HCT116 (cell line): ENCODE measurements around the gene DNAJC8. TPM values are rescaled to one million over a fixed set of nuclear protein-coding genes. Genes with fewer than 3 reads are reported as not detected.

ENCODE experiments used
- ATAC-seq: fragments of 200-7000 bp; cut with Tn5 transposase; 2 replicates; pipeline ENCODE4 v1.9.1; 2020; ENCODE audit warnings: mild to moderate bottlenecking, moderate library complexity
- BruUV-seq: library from RNA; stranded (reverse); fragments of 400-500 nt; replicated peaks from 2 replicates; lab custom pipeline; 2021; lab: Mats Ljungman, UMichigan
- CTCF ChIA-PET: fragments of 300-600 bp; sonication (Branson Sonifier 250); formaldehyde crosslinking; loops from one replicate; lab custom pipeline; 2021; ENCODE audit warnings: antibody characterized with exemption; lab: Charles Lee
- POLR2A ChIA-PET: fragments of 300-600, 350-600 bp; sonication (Branson Sonifier 250); formaldehyde crosslinking; loops from one replicate; lab custom pipeline; 2021; ENCODE audit warnings: antibody characterized with exemption; lab: Charles Lee
- RAD21 ChIA-PET, 2 experiments: fragments of 300-600 bp; sonication (Branson Sonifier 250); formaldehyde crosslinking; loops; one replicate each; lab custom pipeline; 2023; ENCODE audit warnings: low total read pairs in 2 of 2; ENCODE audit not compliant: uncharacterized antibody in 2 of 2, unreplicated experiment in 2 of 2, low non-redundant PET in 1 of 2; lab: Charles Lee
- DNase-seq: peaks from one replicate; pipeline ENCODE4 v3.0.0-alpha.2; 2010; ENCODE audit warnings: low read depth, low spot score
- H2AFZ ChIP-seq: fragments of 200-600 bp; shearing (Covaris generic), sonication (generic); 2 replicates; pipeline ENCODE4 v1.6.1; 2017; ENCODE audit warnings: low read depth, mixed run types, mixed read lengths, antibody characterized with exemption, low read length; ENCODE audit not compliant: poor library complexity, severe bottlenecking
- H3K27ac ChIP-seq: 2 replicates; pipeline ENCODE4 v1.5.1; 2012; ENCODE audit warnings: low read depth, low read length
- H3K27me3 ChIP-seq: fragments of 200-600 bp; sonication (generic); 2 replicates; pipeline ENCODE4 v1.6.1; 2016; ENCODE audit warnings: mixed run types, low read length, mixed read lengths; ENCODE audit not compliant: insufficient read depth
- H3K36me3 ChIP-seq, 2 experiments: fragments of 200-500 bp in 1 of 2; fragments of 200-600 bp in 1 of 2; sonication (Bioruptor generic) in 1 of 2; sonication (generic) in 1 of 2; 2 replicates each; pipeline versions ENCODE4 v1.5.1 to v1.6.1; 2014 to 2016; ENCODE audit warnings: low read length in 2 of 2, inconsistent platforms in 1 of 2, mixed read lengths in 1 of 2, mixed run types in 1 of 2; ENCODE audit not compliant: insufficient read depth in 2 of 2, control insufficient read depth in 1 of 2
- H3K4me1 ChIP-seq, 2 experiments: fragments of 200-600 bp in 1 of 2; sonication (generic) in 1 of 2; 2 replicates each; pipeline versions ENCODE4 v1.5.1 to v1.6.1; 2012 to 2017; ENCODE audit warnings: low read length in 2 of 2, inconsistent platforms in 1 of 2, mild to moderate bottlenecking in 1 of 2, mixed read lengths in 1 of 2, mixed run types in 1 of 2, moderate library complexity in 1 of 2; ENCODE audit not compliant: insufficient read depth in 2 of 2, control insufficient read depth in 1 of 2
- H3K4me2 ChIP-seq: fragments of 200-600 bp; sonication (generic); 2 replicates; pipeline ENCODE4 v1.6.1; 2017; ENCODE audit warnings: mixed run types, low read length, mixed read lengths
- H3K4me3 ChIP-seq, 2 experiments: fragments of 200-600 bp in 1 of 2; sonication (generic) in 1 of 2; replicated peaks in 1 of 2; 2 replicates each; pipeline ENCODE4 v1.5.1; 2011 to 2016; ENCODE audit warnings: low read length in 2 of 2, control low read depth in 1 of 2, low read depth in 1 of 2, mild to moderate bottlenecking in 1 of 2, mixed read lengths in 1 of 2, mixed run types in 1 of 2
- H3K79me2 ChIP-seq: fragments of 200-600 bp; sonication (generic); 2 replicates; pipeline ENCODE4 v1.6.1; 2017; ENCODE audit warnings: mild to moderate bottlenecking, mixed run types, low read length, moderate library complexity, mixed read lengths; ENCODE audit not compliant: insufficient read depth
- H3K9ac ChIP-seq: fragments of 200-600 bp; sonication (generic); 2 replicates; pipeline ENCODE4 v1.6.1; 2016; ENCODE audit warnings: low read length, mixed read lengths
- H3K9me2 ChIP-seq: fragments of 200-600 bp; sonication (generic), shearing (Covaris generic); 2 replicates; pipeline ENCODE4 v1.6.1; 2017; ENCODE audit warnings: mixed run types, mild to moderate bottlenecking, moderate library complexity; ENCODE audit not compliant: insufficient read depth
- H3K9me3 ChIP-seq, 2 experiments: fragments of 200-500 bp in 1 of 2; fragments of 200-600 bp in 1 of 2; sonication (Bioruptor generic) in 1 of 2; sonication (generic) in 1 of 2; 2 replicates each; pipeline ENCODE4 v1.6.1; 2014 to 2017; ENCODE audit warnings: low read length in 2 of 2, mixed read lengths in 2 of 2, inconsistent platforms in 1 of 2, low read depth in 1 of 2, mild to moderate bottlenecking in 1 of 2, mixed run types in 1 of 2, moderate library complexity in 1 of 2; ENCODE audit not compliant: control insufficient read depth in 1 of 2, insufficient read depth in 1 of 2
- H4K20me1 ChIP-seq: fragments of 200-600 bp; sonication (generic), shearing (Covaris generic); 2 replicates; pipeline ENCODE4 v1.6.1; 2017; ENCODE audit warnings: mixed run types, mild to moderate bottlenecking, moderate library complexity; ENCODE audit not compliant: insufficient read depth
- CEBPB ChIP-seq: IDR thresholded peaks from 2 replicates; pipeline ENCODE4 v1.6.1; 2012; ENCODE audit warnings: low read depth
- EGR1 ChIP-seq: IDR thresholded peaks from 2 replicates; pipeline ENCODE4 v1.6.1; 2012; ENCODE audit warnings: low read depth
- ELF1 ChIP-seq: IDR thresholded peaks from 2 replicates; pipeline ENCODE4 v1.6.1; 2012; ENCODE audit warnings: low read depth, borderline replicate concordance
- EZH2 ChIP-seq: fragments of 200-600 bp; sonication (generic); IDR thresholded peaks from 2 replicates; pipeline ENCODE4 v1.6.1; 2017; ENCODE audit warnings: antibody characterized with exemption, mixed run types
- FOSL1 ChIP-seq: IDR thresholded peaks from 2 replicates; pipeline ENCODE4 v1.6.1; 2012; ENCODE audit warnings: low read depth
- JUND ChIP-seq: IDR thresholded peaks from 2 replicates; pipeline ENCODE4 v1.6.1; 2012
- POLR2A ChIP-seq: IDR thresholded peaks from 2 replicates; pipeline ENCODE4 v1.7.0; 2011; ENCODE audit warnings: borderline replicate concordance; ENCODE audit not compliant: insufficient read depth, insufficient read length; ENCODE audit errors: extremely low read depth
- POLR2AphosphoS5 ChIP-seq: IDR thresholded peaks from 2 replicates; pipeline ENCODE4 v1.6.1; 2011; ENCODE audit warnings: mild to moderate bottlenecking, low read depth, low read length, moderate library complexity
- RAD21 ChIP-seq: IDR thresholded peaks from 2 replicates; pipeline ENCODE4 v1.6.1; 2012; ENCODE audit warnings: low read depth, mild to moderate bottlenecking
- SIN3A ChIP-seq: IDR thresholded peaks from 2 replicates; pipeline ENCODE4 v1.6.1; 2012; ENCODE audit warnings: low read depth
- SRF ChIP-seq: IDR thresholded peaks from 2 replicates; pipeline ENCODE4 v1.6.1; 2012; ENCODE audit warnings: low read depth
- ZFX ChIP-seq: fragments of 450-650 bp; IDR thresholded peaks from 2 replicates; pipeline ENCODE4 v1.6.1; 2017
- ZNF274 ChIP-seq: fragments of 200-500 bp; sonication (Bioruptor generic); IDR thresholded peaks from 2 replicates; pipeline ENCODE4 v1.6.1; 2014; ENCODE audit warnings: mild to moderate bottlenecking, low read depth, low read length, inconsistent platforms
- intact Hi-C: fragments of 100-400 bp; cut with micrococcal nuclease; formaldehyde crosslinking; loops from 2 replicates; pipeline ENCODE4 v1.10.0; 2022
- total RNA-seq: library from RNA; stranded (reverse); gene quantifications from one replicate; pipeline ENCODE4 v1.2.1, GENCODE V29; 2021; ENCODE audit not compliant: unreplicated experiment
- TF ChIP-seq, protein P1 (sequence below): IDR thresholded peaks from 2 replicates; pipeline ENCODE4 v1.6.1; 2012
- TF ChIP-seq, protein P2 (sequence below), 3 experiments: fragments of 200-600 bp in 1 of 3; sonication (generic) in 1 of 3; IDR thresholded peaks in 2 of 3; conservative IDR thresholded peaks in 1 of 3; 2 replicates each; pipeline ENCODE4 v1.5.1; 2012 to 2017; ENCODE audit warnings: low read depth in 2 of 3, low read length in 2 of 3, antibody characterized with exemption in 1 of 3, borderline replicate concordance in 1 of 3, control low read depth in 1 of 3, mild to moderate bottlenecking in 1 of 3, mixed read lengths in 1 of 3, mixed run types in 1 of 3, moderate library complexity in 1 of 3; ENCODE audit not compliant: insufficient read depth in 1 of 3
- TF ChIP-seq, protein P3 (sequence below): IDR thresholded peaks from 2 replicates; pipeline ENCODE4 v1.6.1; 2012
- TF ChIP-seq, protein P4 (sequence below): IDR thresholded peaks from 2 replicates; pipeline ENCODE4 v1.6.1; 2011; ENCODE audit warnings: mild to moderate bottlenecking, low read length, moderate library complexity; ENCODE audit not compliant: insufficient replicate concordance; ENCODE audit errors: extremely low read depth

The DNAJC8 gene
- total RNA-seq, 1 experiment from 2014 or later = 102 TPM

DNA sequence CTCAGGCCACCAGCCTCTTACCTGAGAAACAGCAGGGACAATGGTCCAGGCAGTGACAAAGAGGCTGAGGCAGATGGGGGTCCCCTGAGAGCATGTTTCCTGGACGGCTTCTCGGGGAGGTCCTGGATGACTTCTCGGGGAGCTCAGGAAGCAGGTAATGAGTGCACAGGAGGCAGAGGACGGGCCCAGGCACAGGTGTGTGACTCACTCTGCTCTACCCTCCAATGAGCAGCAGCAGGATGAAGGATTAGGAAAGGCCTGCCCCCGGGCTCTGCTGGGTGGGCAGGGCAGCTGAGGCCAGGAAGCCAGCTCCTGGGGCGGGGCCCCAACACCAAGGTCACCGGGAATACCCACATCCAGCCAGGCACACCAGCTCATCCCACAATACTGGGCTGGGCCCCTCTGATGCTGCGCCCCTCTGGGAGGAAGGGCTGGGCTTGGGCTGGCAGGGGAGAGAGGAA, 39.1 kb downstream of the DNAJC8 start:
- no TSS peak for BruUV-seq
- no peak overlapping the region for H3K9ac ChIP-seq
- no peaks in the 10 kb centered on the region for H4K20me1 ChIP-seq
- TF ChIP-seq ZNF274 (no peak), FOSL1 (0 out of 2 replicates have a peak, but pooled peaks have one; percentile 8), POLR2AphosphoS5 (peak; percentile 54)
- peaks cover 19 to 41% of the 10 kb centered on the region in 2 experiments for H3K4me1 ChIP-seq
- no peak overlapping the region for H3K27ac ChIP-seq
- ChIA-PET CTCF (interaction anchor here (2.0 kb wide), 1 partner anchor 102 kb away, joined by 5 read pairs; no protein-coding TSS in a partner anchor), POLR2A (interaction anchor here (1.3 kb wide), 1 partner anchor 102 kb away, joined by 5 read pairs; no protein-coding TSS in a partner anchor), RAD21 (no interaction called here)
- no peaks in the 10 kb centered on the region for H3K9me3 ChIP-seq
- H3K4me2 ChIP-seq = peak overlapping the region; percentile 54
- H3K79me2 ChIP-seq = no peaks in the 10 kb centered on the region
- H3K4me3 ChIP-seq = no peak overlapping the region
- H3K9me2 ChIP-seq = no peaks in the 10 kb centered on the region
- peaks cover 3 to 7% of the 10 kb centered on the region in 2 experiments; a peak in 2 of 4 replicates for H3K36me3 ChIP-seq
- ATAC-seq (peak; percentile 82), DNase-seq (no peak)
- H3K27me3 ChIP-seq = no peaks in the 10 kb centered on the region
- intact Hi-C loops = no loop called here
- H2AFZ ChIP-seq = no peak overlapping the region

DNA sequence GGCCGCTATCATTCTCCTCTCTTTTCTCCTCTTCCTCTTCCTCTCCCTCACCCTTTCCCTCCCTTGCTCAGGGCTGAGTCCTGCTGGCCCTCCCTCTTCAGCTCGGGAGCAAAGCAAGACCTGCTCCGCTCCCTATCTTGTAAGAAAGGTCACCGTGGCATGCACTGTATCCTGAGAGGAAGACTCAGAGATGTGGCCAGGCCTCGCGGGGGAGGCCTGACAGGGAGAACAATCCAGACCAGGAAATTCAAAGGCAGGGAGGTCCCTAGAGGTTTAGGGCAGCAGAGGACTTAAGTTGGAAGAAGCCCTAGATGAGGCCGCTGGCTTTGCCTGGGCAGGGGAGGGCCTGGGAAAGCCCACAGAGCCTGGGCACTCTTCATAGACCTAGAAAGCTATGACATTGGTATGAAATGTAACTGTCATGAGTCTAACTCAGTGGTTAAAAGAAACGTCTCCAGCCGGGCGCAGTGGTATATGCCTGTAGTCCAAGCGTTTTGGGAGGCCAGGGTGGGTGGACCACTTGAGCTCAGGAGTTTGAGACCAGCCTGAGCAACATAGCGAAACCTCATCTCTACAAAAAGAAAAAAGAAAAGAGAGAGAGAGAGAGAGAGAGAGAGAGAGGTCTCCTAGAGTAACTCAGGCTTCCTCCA, 41.7 kb downstream of the DNAJC8 start:
- ATAC-seq = no peak
- ChIA-PET CTCF (no interaction called here), RAD21 (no interaction called here), POLR2A (no interaction called here)
- DNase-seq = no peak
- intact Hi-C loops = no loop called here
- peaks cover 4 to 22% of the 10 kb centered on the region in 2 experiments; a peak in 3 of 4 replicates for H3K4me1 ChIP-seq
- H3K27me3 ChIP-seq = no peaks in the 10 kb centered on the region
- no peak overlapping the region for H3K4me3 ChIP-seq
- no peaks in the 10 kb centered on the region for H3K36me3 ChIP-seq
- no peaks in the 10 kb centered on the region for H4K20me1 ChIP-seq
- H3K9me2 ChIP-seq = no peaks in the 10 kb centered on the region
- H3K27ac ChIP-seq = no peak overlapping the region
- H2AFZ ChIP-seq = no peak overlapping the region
- TF ChIP-seq, protein P1, sequence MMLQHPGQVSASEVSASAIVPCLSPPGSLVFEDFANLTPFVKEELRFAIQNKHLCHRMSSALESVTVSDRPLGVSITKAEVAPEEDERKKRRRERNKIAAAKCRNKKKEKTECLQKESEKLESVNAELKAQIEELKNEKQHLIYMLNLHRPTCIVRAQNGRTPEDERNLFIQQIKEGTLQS = no peak
- TF ChIP-seq CEBPB (no peak), SRF (no peak), JUND (no peak), EZH2 (no peak), RAD21 (no peak), POLR2A (no peak), SIN3A (no peak), EGR1 (no peak), ZFX (no peak), ELF1 (no peak)
- TF ChIP-seq, protein P2, sequence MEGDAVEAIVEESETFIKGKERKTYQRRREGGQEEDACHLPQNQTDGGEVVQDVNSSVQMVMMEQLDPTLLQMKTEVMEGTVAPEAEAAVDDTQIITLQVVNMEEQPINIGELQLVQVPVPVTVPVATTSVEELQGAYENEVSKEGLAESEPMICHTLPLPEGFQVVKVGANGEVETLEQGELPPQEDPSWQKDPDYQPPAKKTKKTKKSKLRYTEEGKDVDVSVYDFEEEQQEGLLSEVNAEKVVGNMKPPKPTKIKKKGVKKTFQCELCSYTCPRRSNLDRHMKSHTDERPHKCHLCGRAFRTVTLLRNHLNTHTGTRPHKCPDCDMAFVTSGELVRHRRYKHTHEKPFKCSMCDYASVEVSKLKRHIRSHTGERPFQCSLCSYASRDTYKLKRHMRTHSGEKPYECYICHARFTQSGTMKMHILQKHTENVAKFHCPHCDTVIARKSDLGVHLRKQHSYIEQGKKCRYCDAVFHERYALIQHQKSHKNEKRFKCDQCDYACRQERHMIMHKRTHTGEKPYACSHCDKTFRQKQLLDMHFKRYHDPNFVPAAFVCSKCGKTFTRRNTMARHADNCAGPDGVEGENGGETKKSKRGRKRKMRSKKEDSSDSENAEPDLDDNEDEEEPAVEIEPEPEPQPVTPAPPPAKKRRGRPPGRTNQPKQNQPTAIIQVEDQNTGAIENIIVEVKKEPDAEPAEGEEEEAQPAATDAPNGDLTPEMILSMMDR (IDR thresholded peaks at IDR 0.05 in 2 of 3, conservative IDR thresholded peaks at IDR 0.05 in 1 of 3; ENCODE audit: borderline replicate concordance in 1 of 3, insufficient read depth in 1 of 3, low read depth in 2 of 3, low read length in 2 of 3) = no peak
- TF ChIP-seq, protein P3, sequence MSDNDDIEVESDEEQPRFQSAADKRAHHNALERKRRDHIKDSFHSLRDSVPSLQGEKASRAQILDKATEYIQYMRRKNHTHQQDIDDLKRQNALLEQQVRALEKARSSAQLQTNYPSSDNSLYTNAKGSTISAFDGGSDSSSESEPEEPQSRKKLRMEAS = no peak
- TF ChIP-seq, protein P4, sequence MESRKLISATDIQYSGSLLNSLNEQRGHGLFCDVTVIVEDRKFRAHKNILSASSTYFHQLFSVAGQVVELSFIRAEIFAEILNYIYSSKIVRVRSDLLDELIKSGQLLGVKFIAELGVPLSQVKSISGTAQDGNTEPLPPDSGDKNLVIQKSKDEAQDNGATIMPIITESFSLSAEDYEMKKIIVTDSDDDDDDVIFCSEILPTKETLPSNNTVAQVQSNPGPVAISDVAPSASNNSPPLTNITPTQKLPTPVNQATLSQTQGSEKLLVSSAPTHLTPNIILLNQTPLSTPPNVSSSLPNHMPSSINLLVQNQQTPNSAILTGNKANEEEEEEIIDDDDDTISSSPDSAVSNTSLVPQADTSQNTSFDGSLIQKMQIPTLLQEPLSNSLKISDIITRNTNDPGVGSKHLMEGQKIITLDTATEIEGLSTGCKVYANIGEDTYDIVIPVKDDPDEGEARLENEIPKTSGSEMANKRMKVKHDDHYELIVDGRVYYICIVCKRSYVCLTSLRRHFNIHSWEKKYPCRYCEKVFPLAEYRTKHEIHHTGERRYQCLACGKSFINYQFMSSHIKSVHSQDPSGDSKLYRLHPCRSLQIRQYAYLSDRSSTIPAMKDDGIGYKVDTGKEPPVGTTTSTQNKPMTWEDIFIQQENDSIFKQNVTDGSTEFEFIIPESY = no peak
- no TSS peak for BruUV-seq
- no peak overlapping the region for H3K4me2 ChIP-seq
- no peak overlapping the region for H3K9ac ChIP-seq
- no peaks in the 10 kb centered on the region for H3K9me3 ChIP-seq
- no peaks in the 10 kb centered on the region for H3K79me2 ChIP-seq
